Fibroblast of the aortic adventitia (primary cell): ENCODE data around the gene POU3F1. TPM values are rescaled to one million over a fixed set of nuclear protein-coding genes. Genes with fewer than 3 reads are reported as not detected.

Experiments used
- DNase-seq: peaks from one replicate; pipeline ENCODE4 v3.0.0-alpha.2; 2010; ENCODE audit warnings: low read depth
- H3K4me3 ChIP-seq: 2 replicates; pipeline ENCODE4 v1.5.1; 2011; ENCODE audit warnings: low read depth, mild to moderate bottlenecking, control low read depth, low read length, moderate library complexity
- total RNA-seq: library from RNA; depleted of rRNA; stranded (reverse); fragments of >200 nt; gene quantifications from 2 replicates; pipeline ENCODE4 v1.2.3, GENCODE V29; 2012; ENCODE audit warnings: low replicate concordance
- TF ChIP-seq, protein P1 (sequence below): IDR thresholded peaks from 2 replicates; pipeline ENCODE4 v1.5.1; 2011; ENCODE audit warnings: mild to moderate bottlenecking, low read length, control low read depth, inconsistent platforms; ENCODE audit not compliant: insufficient read depth

POU3F1 gene
- total RNA-seq, 1 donor, result not detected

DNA sequence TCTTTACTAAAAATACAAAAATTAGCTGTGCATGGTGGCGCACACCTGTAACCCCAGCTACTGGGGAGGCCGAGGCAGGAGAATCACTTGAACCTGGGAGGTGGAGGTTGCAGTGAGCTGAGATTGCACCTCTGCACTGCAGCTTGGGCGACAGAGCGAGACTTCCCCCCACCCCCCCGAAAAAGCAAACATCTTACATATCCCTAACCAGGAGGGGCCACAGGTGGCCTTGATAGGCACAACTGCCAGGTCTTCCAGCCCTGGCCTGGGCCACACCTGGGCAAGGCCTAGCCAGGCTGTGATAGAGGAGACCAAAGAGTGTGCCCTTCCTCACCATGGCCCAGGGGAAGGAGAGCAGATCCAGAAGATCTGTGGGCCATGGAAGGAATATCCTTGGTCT, 28.6 kb upstream of the POU3F1 start:
- DNase-seq, result no peak
- TF ChIP-seq, protein P1, sequence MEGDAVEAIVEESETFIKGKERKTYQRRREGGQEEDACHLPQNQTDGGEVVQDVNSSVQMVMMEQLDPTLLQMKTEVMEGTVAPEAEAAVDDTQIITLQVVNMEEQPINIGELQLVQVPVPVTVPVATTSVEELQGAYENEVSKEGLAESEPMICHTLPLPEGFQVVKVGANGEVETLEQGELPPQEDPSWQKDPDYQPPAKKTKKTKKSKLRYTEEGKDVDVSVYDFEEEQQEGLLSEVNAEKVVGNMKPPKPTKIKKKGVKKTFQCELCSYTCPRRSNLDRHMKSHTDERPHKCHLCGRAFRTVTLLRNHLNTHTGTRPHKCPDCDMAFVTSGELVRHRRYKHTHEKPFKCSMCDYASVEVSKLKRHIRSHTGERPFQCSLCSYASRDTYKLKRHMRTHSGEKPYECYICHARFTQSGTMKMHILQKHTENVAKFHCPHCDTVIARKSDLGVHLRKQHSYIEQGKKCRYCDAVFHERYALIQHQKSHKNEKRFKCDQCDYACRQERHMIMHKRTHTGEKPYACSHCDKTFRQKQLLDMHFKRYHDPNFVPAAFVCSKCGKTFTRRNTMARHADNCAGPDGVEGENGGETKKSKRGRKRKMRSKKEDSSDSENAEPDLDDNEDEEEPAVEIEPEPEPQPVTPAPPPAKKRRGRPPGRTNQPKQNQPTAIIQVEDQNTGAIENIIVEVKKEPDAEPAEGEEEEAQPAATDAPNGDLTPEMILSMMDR, result no peak
- H3K4me3 ChIP-seq, result no peak overlapping the region

DNA sequence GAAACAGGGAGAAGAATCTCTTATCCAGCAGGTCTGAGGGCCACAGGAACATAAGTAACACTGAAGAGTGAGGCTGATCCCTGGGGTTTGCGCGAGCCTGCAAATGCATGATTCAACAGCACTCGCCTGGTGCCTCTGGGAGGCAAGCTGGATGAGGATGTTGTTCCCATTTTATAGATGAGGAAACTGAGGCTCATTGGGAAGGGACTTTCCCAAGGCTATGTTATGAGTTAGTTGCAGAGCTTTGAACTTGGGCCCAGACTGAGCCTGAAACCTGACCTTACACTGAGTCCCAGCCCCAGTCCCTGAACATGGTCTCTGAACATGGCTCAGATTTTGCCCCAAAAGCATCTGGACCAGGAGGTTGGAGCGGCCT, 27.7 kb upstream of the POU3F1 start:
- no peak overlapping the region for H3K4me3 ChIP-seq
- TF ChIP-seq, protein P1, result no peak
- DNase-seq, result no peak

DNA sequence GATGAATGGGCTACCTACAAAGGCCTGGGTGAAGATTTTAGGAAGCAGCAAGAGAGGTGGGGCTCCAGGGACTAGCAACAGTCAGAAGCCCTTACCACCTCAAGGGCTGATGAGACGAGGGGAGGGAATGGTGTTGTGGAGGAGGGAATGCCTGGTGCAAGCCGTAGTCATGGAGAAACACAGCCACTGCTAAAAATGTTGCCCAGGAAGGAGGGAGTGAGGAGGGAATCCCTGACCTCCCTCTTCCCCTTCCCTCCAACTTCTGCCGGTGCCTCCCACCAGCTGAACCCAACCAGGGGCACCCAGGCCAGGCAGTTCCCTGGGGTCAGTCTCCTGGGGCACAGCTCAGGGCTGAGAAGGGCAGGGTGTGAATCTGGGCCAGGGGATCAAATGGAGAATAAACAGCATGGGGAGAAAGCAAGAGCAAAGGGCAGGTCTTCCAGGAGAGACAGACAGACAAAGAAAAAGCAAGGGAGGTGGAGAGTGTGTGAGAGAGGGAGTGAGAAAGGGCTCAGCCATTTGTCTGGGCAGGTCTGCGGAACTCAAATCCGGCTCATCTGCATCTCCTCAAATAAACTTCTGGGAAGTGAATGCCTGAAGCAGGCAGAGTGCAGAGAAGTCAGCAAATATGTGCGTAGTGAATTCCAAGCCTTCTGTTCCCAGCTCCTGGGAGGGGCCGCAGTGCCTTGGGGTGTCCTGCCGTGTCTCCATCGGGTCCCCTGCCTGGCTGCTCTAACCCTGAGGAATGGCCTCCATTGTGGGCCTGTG, 27.1 kb upstream of the POU3F1 start:
- DNase-seq, result no peak
- no peak overlapping the region for H3K4me3 ChIP-seq
- TF ChIP-seq, protein P1, result no peak

DNA sequence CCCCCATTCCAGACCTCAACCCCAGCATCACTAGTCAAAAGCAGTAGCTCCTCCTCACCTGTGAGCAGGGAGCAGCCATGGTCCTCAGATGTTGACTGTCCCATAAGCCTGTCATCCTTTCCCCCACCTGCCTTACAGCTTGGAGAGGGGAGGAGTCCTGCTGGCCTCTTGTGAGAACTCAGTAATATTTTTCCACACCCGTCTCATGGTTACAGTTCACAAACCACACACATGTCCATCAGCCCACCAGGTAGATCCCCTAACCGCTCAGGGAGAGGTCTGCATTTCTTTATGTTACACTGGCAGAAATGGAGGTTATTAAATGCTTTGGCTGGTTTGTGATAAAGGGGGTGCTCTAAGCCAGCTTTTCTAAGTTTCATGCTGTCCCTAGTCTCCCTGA, 26.3 kb upstream of the POU3F1 start:
- DNase-seq, result no peak
- no peak overlapping the region for H3K4me3 ChIP-seq
- TF ChIP-seq, protein P1, result no peak

DNA sequence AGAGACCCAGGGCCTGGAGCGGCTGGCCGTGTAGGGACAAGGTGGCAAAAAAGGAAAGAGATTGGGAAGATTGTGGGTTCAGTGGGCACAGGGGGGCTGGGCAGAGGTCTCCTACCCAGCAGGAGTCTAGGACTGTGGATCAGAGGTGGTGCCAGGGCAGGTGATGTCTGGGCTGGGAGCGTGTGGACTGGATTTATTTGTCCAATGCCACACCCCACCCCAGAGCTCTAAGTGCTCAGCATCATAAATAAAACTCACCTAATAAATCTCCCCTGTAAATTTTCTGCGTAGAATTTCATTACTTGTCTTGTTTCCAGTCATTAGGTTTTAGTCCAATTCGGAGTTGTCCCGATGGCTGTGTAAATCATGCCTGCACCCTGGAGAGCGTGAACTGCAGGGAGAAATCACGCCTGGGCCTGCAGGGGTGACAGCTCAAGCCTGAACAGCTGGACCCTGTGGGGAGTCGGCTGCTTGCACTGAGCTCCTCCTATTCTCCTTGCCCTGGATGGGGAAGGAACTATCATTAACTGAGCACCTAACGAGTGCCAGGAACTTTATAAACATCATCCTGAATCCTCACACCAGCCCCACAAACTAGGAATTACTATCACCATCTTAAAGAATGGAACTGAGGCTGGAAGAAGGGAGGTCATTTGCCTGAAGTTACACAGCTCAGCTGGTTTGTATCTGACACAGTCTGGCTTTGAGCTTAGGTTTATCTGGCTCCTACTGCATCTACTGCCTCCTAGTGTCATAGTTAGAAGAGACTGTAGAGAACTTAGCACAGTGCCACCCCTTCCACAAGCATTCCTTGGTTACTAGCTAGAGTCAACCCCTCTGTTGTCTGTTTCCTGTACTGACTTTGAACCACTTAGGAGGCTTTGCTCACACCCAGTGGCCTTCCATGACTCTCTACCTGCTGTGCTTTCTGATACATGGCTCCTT, 25.0 kb upstream of the POU3F1 start:
- no peak overlapping the region for H3K4me3 ChIP-seq
- TF ChIP-seq, protein P1, result peak; percentile 48
- DNase-seq, result peak; percentile 46

DNA sequence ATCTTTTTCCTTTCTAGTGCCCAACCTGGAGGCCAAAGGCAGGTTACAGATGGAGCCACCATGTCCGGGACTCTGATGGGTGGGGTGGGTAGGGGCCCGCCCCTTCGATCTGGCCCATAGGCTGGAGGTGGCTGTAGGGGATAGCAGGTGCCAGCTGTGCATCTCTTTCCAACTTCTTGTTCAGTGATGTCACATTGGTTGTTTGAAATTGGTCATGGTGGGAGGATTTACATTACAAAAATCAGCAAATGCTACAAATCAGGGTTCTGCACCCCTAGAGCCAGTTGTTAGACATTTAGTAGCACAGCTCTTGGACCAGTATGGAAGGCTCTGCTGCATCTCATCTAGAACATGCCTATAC, 22.4 kb upstream of the POU3F1 start:
- no peak for DNase-seq
- TF ChIP-seq, protein P1, result no peak

More for the DNA sequence above, 22.4 kb upstream of the POU3F1 start:
- no peak overlapping the region for H3K4me3 ChIP-seq
